GM21447 (cell line): Measurements from ENCODE around the gene STK32C.

Source experiments
- ATAC-seq: cut with Tn5 transposase; IDR thresholded peaks from one replicate; pipeline ENCODE4 v1.9.1; 2021; ENCODE audit not compliant: unreplicated experiment

STK32C gene

GRCh38 chr10:132174237-132174636 is 133.5 kb downstream of the STK32C start:
- ATAC-seq = no peak

GRCh38 chr10:132173185-132173584 is 134.6 kb downstream of the STK32C start:
- no peak for ATAC-seq

GRCh38 chr10:132172091-132173066 is 135.4 kb downstream of the STK32C start:
- no peak for ATAC-seq

GRCh38 chr10:132170561-132171361 is 137.0 kb downstream of the STK32C start:
- ATAC-seq = no peak

- ATAC-seq = no peak
Observed at GRCh38 chr10:132169766-132170560, 137.8 kb downstream of the STK32C start.

GRCh38 chr10:132169031-132169765 is 138.6 kb downstream of the STK32C start:
- ATAC-seq = no peak

- no peak for ATAC-seq
Observed at GRCh38 chr10:132168571-132169030, 139.1 kb downstream of the STK32C start.

- no peak for ATAC-seq
Observed at GRCh38 chr10:132167976-132168375, 139.8 kb downstream of the STK32C start.

- ATAC-seq = no peak
Observed at GRCh38 chr10:132167041-132167674, 140.6 kb downstream of the STK32C start.

- ATAC-seq = no peak
Observed at GRCh38 chr10:132166216-132166950, 141.4 kb downstream of the STK32C start.

- ATAC-seq = no peak
Observed at GRCh38 chr10:132165416-132165980, 142.3 kb downstream of the STK32C start.

GRCh38 chr10:132164761-132165278 is 142.9 kb downstream of the STK32C start:
- ATAC-seq = no peak

GRCh38 chr10:132163826-132164515 is 143.8 kb downstream of the STK32C start:
- ATAC-seq = no peak

- no peak for ATAC-seq
Observed at GRCh38 chr10:132163278-132163765, 144.4 kb downstream of the STK32C start.

- ATAC-seq = no peak
Observed at GRCh38 chr10:132162590-132163277, 145.0 kb downstream of the STK32C start.

GRCh38 chr10:132162021-132162531 is 145.7 kb downstream of the STK32C start:
- ATAC-seq = peak; percentile 52
